Endothelial cell of umbilical vein (primary cell): ENCODE measurements around the gene ECPAS. TPM values are rescaled to one million over a fixed set of nuclear protein-coding genes. Genes with fewer than 3 reads are reported as not detected.

Experiments used
- BruUV-seq: library from RNA; stranded (reverse); fragments of 400-500 nt; replicated peaks from 2 replicates; lab custom pipeline; 2021; lab: Mats Ljungman, UMichigan
- CTCF ChIA-PET: fragments of 300-600, 350-600 bp; sonication (Branson Sonifier 250); formaldehyde crosslinking; loops from one replicate; lab custom pipeline; 2021; ENCODE audit warnings: antibody characterized with exemption, inconsistent platforms; lab: Charles Lee
- POLR2A ChIA-PET: fragments of 300-600, 350-600 bp; sonication (Branson Sonifier 250); formaldehyde crosslinking; loops from one replicate; lab custom pipeline; 2021; ENCODE audit warnings: antibody characterized with exemption, inconsistent platforms; lab: Charles Lee
- DNase-seq: peaks from one replicate; pipeline ENCODE4 v3.0.0-alpha.2; 2011; ENCODE audit warnings: low read depth, low spot score
- FAIRE-seq: peaks from 2 replicates; lab custom pipeline; 2011; peaks lifted over from hg19 to GRCh38; lab: Jason Lieb, UNC
- H2AFZ ChIP-seq: 2 replicates; pipeline ENCODE4 v1.6.0; 2012; ENCODE audit warnings: low read depth, low read length, control low read depth, inconsistent platforms
- H3K27ac ChIP-seq: 2 replicates; pipeline ENCODE4 v1.5.1; 2011; ENCODE audit warnings: low read depth, mild to moderate bottlenecking, control low read depth, low read length, moderate library complexity; ENCODE audit not compliant: insufficient read depth
- H3K27me3 ChIP-seq, 2 experiments: 2 replicates each; pipeline versions ENCODE4 v1.6.0 to v1.6.1; 2011; ENCODE audit warnings: low read length in 2 of 2, mixed read lengths in 1 of 2; ENCODE audit not compliant: control insufficient read depth in 2 of 2, insufficient read depth in 2 of 2
- H3K36me3 ChIP-seq, 2 experiments: 2 replicates in 1 of 2; 3 replicates in 1 of 2; pipeline ENCODE4 v1.5.1; 2011; ENCODE audit warnings: low read length in 2 of 2, mild to moderate bottlenecking in 1 of 2, moderate library complexity in 1 of 2; ENCODE audit not compliant: control insufficient read depth in 2 of 2, insufficient read depth in 2 of 2; ENCODE audit errors: extremely low read depth in 1 of 2
- H3K4me1 ChIP-seq: 3 replicates; pipeline ENCODE4 v1.5.1; 2011; ENCODE audit warnings: mild to moderate bottlenecking, low read length; ENCODE audit not compliant: control insufficient read depth, insufficient read depth; ENCODE audit errors: extremely low read depth
- H3K4me2 ChIP-seq: 2 replicates; pipeline ENCODE4 v1.6.1; 2011; ENCODE audit warnings: low read length, control low read depth, mixed read lengths; ENCODE audit not compliant: insufficient read depth
- H3K4me3 ChIP-seq, 3 experiments: fragments of 200-600 bp in 1 of 3; sonication (generic), shearing (Covaris generic) in 1 of 3; replicated peaks in 1 of 3; 2 replicates each; pipeline ENCODE4 v1.5.1; 2011 to 2016; ENCODE audit warnings: control low read depth in 3 of 3, low read length in 3 of 3, mild to moderate bottlenecking in 2 of 3, inconsistent platforms in 1 of 3, low read depth in 1 of 3, moderate library complexity in 1 of 3; ENCODE audit not compliant: insufficient read depth in 1 of 3
- H3K79me2 ChIP-seq: 2 replicates; pipeline ENCODE4 v1.6.0; 2012; ENCODE audit warnings: low read length, inconsistent platforms; ENCODE audit not compliant: control insufficient read depth, insufficient read depth
- H3K9ac ChIP-seq: replicated peaks from 2 replicates; pipeline ENCODE3; 2011; ENCODE audit warnings: low read length, control low read depth; ENCODE audit not compliant: insufficient read depth; ENCODE audit errors: extremely low read depth
- H3K9me1 ChIP-seq: replicated peaks from 3 replicates; pipeline ENCODE4 v1.6.0; 2011; ENCODE audit warnings: mild to moderate bottlenecking, low read length; ENCODE audit not compliant: control insufficient read depth, insufficient read depth; ENCODE audit errors: extremely low read depth
- H3K9me3 ChIP-seq: replicated peaks from 2 replicates; pipeline ENCODE4 v1.5.1; 2012; ENCODE audit warnings: low read length, inconsistent platforms; ENCODE audit not compliant: control insufficient read depth, insufficient read depth
- H4K20me1 ChIP-seq: replicated peaks from 2 replicates; pipeline ENCODE3; 2011; ENCODE audit warnings: mild to moderate bottlenecking, low read length; ENCODE audit not compliant: control insufficient read depth, insufficient read depth; ENCODE audit errors: extremely low read depth
- CTCF ChIP-seq, 2 donors: IDR thresholded peaks; 1 replicate in 1 of 2; 2 replicates in 1 of 2; pipeline ENCODE4 v1.5.1; 2011; ENCODE audit warnings: low read length in 2 of 2, mild to moderate bottlenecking in 2 of 2, moderate library complexity in 2 of 2, control low read depth in 1 of 2, inconsistent platforms in 1 of 2, low read depth in 1 of 2; ENCODE audit not compliant: insufficient read depth in 1 of 2; ENCODE audit errors: extremely low read depth in 1 of 2
- EZH2 ChIP-seq: IDR thresholded peaks from 2 replicates; pipeline ENCODE4 v1.6.1; 2012; ENCODE audit warnings: borderline replicate concordance, low read depth, mild to moderate bottlenecking, moderate library complexity, low read length, inconsistent platforms; ENCODE audit not compliant: severe bottlenecking
- FOS ChIP-seq: IDR thresholded peaks from 2 replicates; pipeline ENCODE4 v1.6.1; 2011; ENCODE audit warnings: mild to moderate bottlenecking, low read length, moderate library complexity, borderline replicate concordance; ENCODE audit not compliant: insufficient read depth
- GATA2 ChIP-seq: IDR thresholded peaks from 2 replicates; pipeline ENCODE4 v1.7.0; 2011; ENCODE audit warnings: low read depth, mild to moderate bottlenecking, moderate library complexity, mixed read lengths, low read length; ENCODE audit not compliant: insufficient read length, insufficient read depth
- JUN ChIP-seq: IDR thresholded peaks from 2 replicates; pipeline ENCODE4 v1.6.1; 2011; ENCODE audit warnings: borderline replicate concordance, low read depth; ENCODE audit not compliant: insufficient read length, insufficient read depth
- MAX ChIP-seq: IDR thresholded peaks from 2 replicates; pipeline ENCODE4 v1.6.1; 2011; ENCODE audit not compliant: insufficient read depth, insufficient read length
- MYC ChIP-seq: IDR thresholded peaks from one replicate; pipeline ENCODE4 v1.6.1; 2011; ENCODE audit warnings: mild to moderate bottlenecking, low read depth, low read length
- POLR2A ChIP-seq: IDR thresholded peaks from 2 replicates; pipeline ENCODE4 v1.6.1; 2012; ENCODE audit warnings: low read depth, mild to moderate bottlenecking, control low read depth, low read length
- POLR2AphosphoS5 ChIP-seq: IDR thresholded peaks from 2 replicates; pipeline ENCODE4 v1.6.1; 2012; ENCODE audit warnings: low read depth, mild to moderate bottlenecking, control low read depth, low read length, moderate library complexity; ENCODE audit not compliant: insufficient read depth
- dilution Hi-C: fragments of 300-500 bp; cut with MboI; formaldehyde crosslinking; loops from one replicate; pipeline ENCODE4 v1.15.0; 2019; ENCODE audit warnings: low sequenced_read_pairs; ENCODE audit not compliant: extremely low pct_ligation_motif_present
- intact Hi-C: fragments of 100-400 bp; cut with micrococcal nuclease; formaldehyde crosslinking; loops from one replicate; pipeline ENCODE4 v1.10.0; 2022
- polyA plus RNA-seq, 4 experiments: library from polyadenylated mRNA; depleted of rRNA in 3 of 4; stranded (reverse) in 3 of 4; unstranded in 1 of 4; fragments of >200 nt; gene quantifications; 2 replicates each; pipeline versions ENCODE4 v1.2.1 to v1.2.3, GENCODE V29; 2011 to 2012; ENCODE audit warnings: missing spikeins in 1 of 4
- total RNA-seq: library from RNA; stranded (reverse); gene quantifications from 2 replicates; pipeline ENCODE4 v1.2.3, GENCODE V29; 2021

The ECPAS gene
- total and polyA plus RNA-seq, 2 donors (not counting 3 experiments of a cell fraction or from before 2014, with no cell fraction given) = 17.9 to 89.3 TPM

DNA sequence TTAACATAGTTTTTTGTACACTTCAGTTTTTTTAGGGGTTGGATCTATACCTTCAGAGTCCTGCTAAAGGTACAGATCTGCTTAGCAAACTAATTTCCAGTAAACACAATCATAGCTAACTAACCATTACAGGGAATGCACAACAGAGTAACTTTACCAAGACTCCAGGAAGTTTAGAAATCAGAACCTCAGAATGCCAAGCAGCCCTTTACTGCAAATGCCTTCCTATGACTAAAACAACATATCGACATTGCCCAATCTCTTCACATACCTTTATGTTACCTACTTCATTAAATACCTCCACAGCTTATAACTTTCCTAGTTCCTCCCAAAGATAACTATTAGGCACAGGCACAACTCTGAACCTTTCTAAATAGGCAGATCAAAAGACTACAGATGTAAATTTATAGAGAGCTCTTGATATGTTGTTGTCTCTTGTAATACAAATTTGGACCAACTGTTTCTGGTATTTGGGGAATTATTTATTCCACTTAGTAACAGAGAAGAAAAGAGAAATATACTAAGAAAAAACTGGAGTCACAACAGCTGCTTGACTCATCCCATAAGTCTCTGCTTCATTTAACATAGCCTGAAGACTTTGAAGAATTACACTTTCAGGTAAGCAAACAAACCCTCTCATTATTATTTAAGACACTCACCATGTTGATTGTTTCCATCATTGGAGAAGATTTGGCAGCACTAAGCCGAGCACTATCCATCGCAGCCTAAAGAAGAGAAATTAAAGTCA is 108.2 kb downstream of the ECPAS start:
- Histone ChIP-seq H2AFZ (no peak overlapping the region), H3K27ac (no peak overlapping the region), H3K79me2 (no peaks in the 10 kb centered on the region), H3K4me2 (no peak overlapping the region), H3K9ac (no peak overlapping the region), H3K9me3 (no peaks in the 10 kb centered on the region), H4K20me1 (no peaks in the 10 kb centered on the region), H3K36me3 (peaks cover 6 to 25% of the 10 kb centered on the region in 2 experiments), H3K27me3 (no peaks in the 10 kb centered on the region), H3K4me3 (no peak overlapping the region), H3K9me1 (no peaks in the 10 kb centered on the region), H3K4me1 (no peaks in the 10 kb centered on the region)
- intact Hi-C loops (no loop called here), dilution Hi-C loops (no loop called here)
- no TSS peak for BruUV-seq
- no peak for FAIRE-seq
- ChIA-PET CTCF (no interaction called here), POLR2A (no interaction called here)
- no peak for TF ChIP-seq POLR2AphosphoS5
- TF ChIP-seq CTCF (IDR thresholded peaks at IDR 0.05; ENCODE audit: extremely low read depth in 1 of 2, insufficient read depth in 1 of 2, low read depth in 1 of 2, low read length in 2 of 2) = no peak
- no peak for TF ChIP-seq MYC
- no peak for TF ChIP-seq FOS
- TF ChIP-seq EZH2 = no peak
- no peak for TF ChIP-seq JUN
- TF ChIP-seq MAX = no peak
- TF ChIP-seq GATA2 = no peak
- no peak for TF ChIP-seq POLR2A
- no peak for DNase-seq
